Diencephalon (tissue), 1 donor: ENCODE measurements around the gene DNMT3L. TPM values are rescaled to one million over a fixed set of nuclear protein-coding genes. Genes with fewer than 3 reads are reported as not detected.

Experiments used
- small RNA-seq: library from RNA; depleted of rRNA; stranded (forward); fragments of <200 nt; gene quantifications from one replicate; pipeline ENCODE3, GENCODE V24; 2014
- total RNA-seq: library from RNA; depleted of rRNA; stranded (reverse); fragments of >200 nt; gene quantifications from one replicate; pipeline ENCODE4 v1.2.3, GENCODE V29; 2014

The DNMT3L gene
- not detected for total RNA-seq

GRCh38 chr21:44261675-44262295 lies at the start of gene DNMT3L:
Gene DNMT3L, minus strand, starts transcription at chr21:44261897. Its CDS starts 638 bp downstream, at chr21:44261259.

GRCh38 chr21:44299458-44300261 lies 38.0 kb upstream of the DNMT3L start, which contains the start of gene PFKL:
Gene PFKL, plus strand, starts transcription at chr21:44300053. Its CDS starts 53 bp downstream, at chr21:44300106.

GRCh38 chr21:44285138-44285992 lies 23.7 kb upstream of the DNMT3L start, which contains the start of gene AIRE:
Gene AIRE, plus strand, starts transcription at chr21:44285876. Its CDS starts 131 bp downstream, at chr21:44286007.

GRCh38 chr21:44240842-44241241 lies 20.9 kb downstream of the DNMT3L start, which contains the start of gene ICOSLG:
Gene ICOSLG, minus strand, starts transcription at chr21:44240943. Its CDS starts 126 bp downstream, at chr21:44240817.

Small RNA genes within 50 kb of the gene (small RNA-seq; reads per million reads assigned to genes)
- gene AP001059.3: not detected

Other genes with a start within 250 kb of the DNMT3L start
- gene TRAPPC10, start 249.6 kb downstream of the DNMT3L start, total RNA-seq: 25.1 TPM
- 3.5 TPM for gene PWP2, start 154.5 kb downstream of the DNMT3L start, total RNA-seq
- 21.9 TPM for gene GATD3, start 128.2 kb downstream of the DNMT3L start, total RNA-seq
- gene ICOSLG, start 21.0 kb downstream of the DNMT3L start, total RNA-seq: 0.69 TPM
- gene AIRE, start 24.0 kb upstream of the DNMT3L start, total RNA-seq: 0.23 TPM
- gene PFKL, start 38.2 kb upstream of the DNMT3L start, total RNA-seq: 133 TPM
- gene CFAP410, start 77.5 kb upstream of the DNMT3L start, total RNA-seq: 10.4 TPM
- gene TRPM2, start 91.7 kb upstream of the DNMT3L start, total RNA-seq: 9.2 TPM
- 5.8 TPM for gene LRRC3, start 193.6 kb upstream of the DNMT3L start, total RNA-seq